CD14-positive monocyte (primary cell): ENCODE data around the gene ETFRF1. TPM values are rescaled to one million over a fixed set of nuclear protein-coding genes. Genes with fewer than 3 reads are reported as not detected.

Source experiments
- DNase-seq, 3 donors: peaks; one replicate each; pipeline ENCODE4 v3.0.0-alpha.2; 2011 to 2022
- H2AFZ ChIP-seq: 2 replicates; pipeline ENCODE4 v1.6.0; 2012; ENCODE audit warnings: mild to moderate bottlenecking, low read depth, low read length, inconsistent platforms; ENCODE audit not compliant: insufficient read depth, poor library complexity, severe bottlenecking
- H3K27ac ChIP-seq, 2 donors: 1 replicate in 1 of 2; 2 replicates in 1 of 2; pipeline ENCODE4 v1.5.1; 2012 to 2013; ENCODE audit warnings: low read length in 2 of 2, control low read depth in 1 of 2, inconsistent platforms in 1 of 2, low read depth in 1 of 2, mild to moderate bottlenecking in 1 of 2
- H3K27me3 ChIP-seq, 2 donors: one replicate each; pipeline versions ENCODE4 v1.6.0 to v1.6.1; 2011 to 2013; ENCODE audit warnings: low read length in 2 of 2; ENCODE audit not compliant: control insufficient read depth in 2 of 2, insufficient read depth in 2 of 2
- H3K36me3 ChIP-seq, 2 donors: replicated peaks in 1 of 2; 1 replicate in 1 of 2; 2 replicates in 1 of 2; pipeline versions ENCODE4 v1.5.1 to v1.6.1; 2012 to 2013; ENCODE audit warnings: low read length in 2 of 2, control low read depth in 1 of 2, inconsistent platforms in 1 of 2, mild to moderate bottlenecking in 1 of 2; ENCODE audit not compliant: insufficient read depth in 2 of 2, control insufficient read depth in 1 of 2
- H3K4me1 ChIP-seq, 2 donors: 1 replicate in 1 of 2; 2 replicates in 1 of 2; pipeline versions ENCODE4 v1.5.1 to v1.6.1; 2012 to 2013; ENCODE audit warnings: low read length in 2 of 2, control low read depth in 1 of 2, inconsistent platforms in 1 of 2, mild to moderate bottlenecking in 1 of 2, moderate library complexity in 1 of 2; ENCODE audit not compliant: insufficient read depth in 2 of 2, control insufficient read depth in 1 of 2
- H3K4me2 ChIP-seq: replicated peaks from 2 replicates; pipeline ENCODE3; 2012; ENCODE audit warnings: low read length, moderate library complexity, mild to moderate bottlenecking; ENCODE audit not compliant: poor library complexity, severe bottlenecking; ENCODE audit errors: extremely low read depth
- H3K4me3 ChIP-seq, 3 experiments: fragments of 200-600 bp in 1 of 3; sonication (generic) in 1 of 3; replicated peaks in 1 of 3; 1 replicate in 2 of 3; 2 replicates in 1 of 3; pipeline ENCODE4 v1.5.1; 2011 to 2013; ENCODE audit warnings: low read length in 3 of 3, mild to moderate bottlenecking in 3 of 3, control low read depth in 2 of 3, low read depth in 2 of 3, inconsistent platforms in 1 of 3, moderate library complexity in 1 of 3
- H3K79me2 ChIP-seq: 2 replicates; pipeline ENCODE4 v1.6.0; 2012; ENCODE audit warnings: mild to moderate bottlenecking, control low read depth, inconsistent platforms, low read length, moderate library complexity; ENCODE audit not compliant: insufficient read depth
- H3K9ac ChIP-seq: 2 replicates; pipeline ENCODE4 v1.6.0; 2017; ENCODE audit warnings: low read length, mild to moderate bottlenecking; ENCODE audit not compliant: insufficient read depth, poor library complexity, severe bottlenecking
- H3K9me3 ChIP-seq, 2 donors: replicated peaks in 1 of 2; 1 replicate in 1 of 2; 2 replicates in 1 of 2; pipeline versions ENCODE4 v1.5.1 to v1.6.1; 2012 to 2013; ENCODE audit warnings: low read length in 2 of 2, control low read depth in 1 of 2; ENCODE audit not compliant: control insufficient read depth in 1 of 2, insufficient read depth in 1 of 2
- H4K20me1 ChIP-seq: 2 replicates; pipeline ENCODE4 v1.6.0; 2012; ENCODE audit warnings: mild to moderate bottlenecking, low read length, control low read depth, moderate library complexity; ENCODE audit not compliant: insufficient read depth
- H3K27ac Mint-ChIP-seq, 7 donors: one replicate each; pipeline ENCODE4 v1.8.0; 2020; ENCODE audit warnings: mild to moderate bottlenecking in 7 of 7, mixed read lengths in 7 of 7, moderate library complexity in 6 of 7, inconsistent platforms in 2 of 7
- H3K27me3 Mint-ChIP-seq, 3 donors: one replicate each; pipeline ENCODE4 v1.8.0; 2021 to 2022; ENCODE audit warnings: low read depth in 3 of 3, mild to moderate bottlenecking in 3 of 3, mixed read lengths in 3 of 3, moderate library complexity in 3 of 3, inconsistent platforms in 1 of 3
- H3K36me3 Mint-ChIP-seq, 2 donors: one replicate each; pipeline ENCODE4 v1.8.0; 2020; ENCODE audit warnings: mixed read lengths in 2 of 2, inconsistent platforms in 1 of 2, mild to moderate bottlenecking in 1 of 2
- H3K4me1 Mint-ChIP-seq: one replicate; pipeline ENCODE4 v1.8.0; 2020; ENCODE audit warnings: mild to moderate bottlenecking, mixed read lengths
- H3K4me3 Mint-ChIP-seq, 2 donors: one replicate each; pipeline ENCODE4 v1.8.0; 2020; ENCODE audit warnings: mild to moderate bottlenecking in 2 of 2, mixed read lengths in 2 of 2, moderate library complexity in 1 of 2
- H3K9me3 Mint-ChIP-seq, 7 donors: one replicate each; pipeline ENCODE4 v1.8.0; 2020 to 2022; ENCODE audit warnings: mixed read lengths in 7 of 7, mild to moderate bottlenecking in 6 of 7, moderate library complexity in 6 of 7, inconsistent platforms in 2 of 7
- WGBS: methylation state at CpG from one replicate; pipeline ENCODE4 v1.1.5; 2013; ENCODE audit warnings: missing lambda C conversion rate; ENCODE audit not compliant: insufficient coverage; 5-methylcytosine and 5-hydroxymethylcytosine counted together
- intact Hi-C, 2 donors: fragments of 100-400 bp; cut with micrococcal nuclease; formaldehyde crosslinking; loops; one replicate each; pipeline versions ENCODE4 v1.15.0 to v1.15.1; 2023
- polyA plus RNA-seq, 3 donors: library from polyadenylated mRNA; depleted of rRNA in 1 of 3; unstranded in 2 of 3; stranded (reverse) in 1 of 3; fragments of 300-500 nt in 2 of 3; fragments of >200 nt in 1 of 3; fragmentation: Illumina TruSeq in 2 of 3; gene quantifications; 1 replicate in 2 of 3; 2 replicates in 1 of 3; pipeline ENCODE4 v1.2.3, GENCODE V29; 2012 to 2021
- TF ChIP-seq, protein P1 (sequence below): fragments of 200-600 bp; IDR thresholded peaks from one replicate; pipeline ENCODE4 v1.8.0; 2022; ENCODE audit warnings: antibody characterized with exemption, mild to moderate bottlenecking

Gene ETFRF1
- polyA plus RNA-seq, 3 donors, result 9.8 to 28.9 (median 16.0) TPM

DNA sequence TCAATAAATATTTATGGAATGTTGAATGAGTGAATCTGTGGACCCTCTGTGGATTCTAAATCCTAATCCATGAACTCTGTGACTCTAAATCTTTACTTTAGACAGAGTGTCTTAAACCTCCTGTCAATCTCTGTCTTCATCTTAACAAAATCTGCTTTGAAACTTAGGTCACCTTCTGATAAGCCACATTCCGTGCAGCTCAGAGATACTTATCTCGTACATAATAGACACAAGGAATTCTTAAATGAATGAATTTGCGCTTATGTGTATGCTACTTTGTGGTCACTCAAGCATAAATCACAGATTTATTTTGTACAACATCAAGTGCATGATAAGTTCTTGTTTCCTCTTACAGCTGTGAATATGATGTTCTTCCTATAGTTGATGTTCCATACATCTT lies 57.9 kb downstream of the ETFRF1 start:
- H3K27me3 Mint-ChIP-seq, result peaks cover 0 to 9% (median 2%) of the 10 kb centered on the region in 3 donors
- Histone ChIP-seq H3K36me3 (no peaks in the 10 kb centered on the region), H2AFZ (no peak overlapping the region), H3K79me2 (peaks cover 23% of the 10 kb centered on the region), H3K27ac (no peak overlapping the region), H3K9ac (no peak overlapping the region), H3K4me1 (peaks cover 13 to 22% of the 10 kb centered on the region in 2 donors), H3K27me3 (no peaks in the 10 kb centered on the region), H3K4me3 (no peak overlapping the region), H3K4me2 (no peak overlapping the region), H4K20me1 (peaks cover 8% of the 10 kb centered on the region), H3K9me3 (no peaks in the 10 kb centered on the region)
- TF ChIP-seq, protein P1, sequence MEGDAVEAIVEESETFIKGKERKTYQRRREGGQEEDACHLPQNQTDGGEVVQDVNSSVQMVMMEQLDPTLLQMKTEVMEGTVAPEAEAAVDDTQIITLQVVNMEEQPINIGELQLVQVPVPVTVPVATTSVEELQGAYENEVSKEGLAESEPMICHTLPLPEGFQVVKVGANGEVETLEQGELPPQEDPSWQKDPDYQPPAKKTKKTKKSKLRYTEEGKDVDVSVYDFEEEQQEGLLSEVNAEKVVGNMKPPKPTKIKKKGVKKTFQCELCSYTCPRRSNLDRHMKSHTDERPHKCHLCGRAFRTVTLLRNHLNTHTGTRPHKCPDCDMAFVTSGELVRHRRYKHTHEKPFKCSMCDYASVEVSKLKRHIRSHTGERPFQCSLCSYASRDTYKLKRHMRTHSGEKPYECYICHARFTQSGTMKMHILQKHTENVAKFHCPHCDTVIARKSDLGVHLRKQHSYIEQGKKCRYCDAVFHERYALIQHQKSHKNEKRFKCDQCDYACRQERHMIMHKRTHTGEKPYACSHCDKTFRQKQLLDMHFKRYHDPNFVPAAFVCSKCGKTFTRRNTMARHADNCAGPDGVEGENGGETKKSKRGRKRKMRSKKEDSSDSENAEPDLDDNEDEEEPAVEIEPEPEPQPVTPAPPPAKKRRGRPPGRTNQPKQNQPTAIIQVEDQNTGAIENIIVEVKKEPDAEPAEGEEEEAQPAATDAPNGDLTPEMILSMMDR, result no peak
- intact Hi-C loops, result loop anchor here in 1 of 2 donors (5.0 kb wide), 1 partner anchor 84 kb away; no protein-coding TSS in a partner anchor
- peaks cover 5 to 6% of the 10 kb centered on the region in 2 donors for H3K36me3 Mint-ChIP-seq
- no peaks in the 10 kb centered on the region for H3K9me3 Mint-ChIP-seq
- H3K4me3 Mint-ChIP-seq, result no peak overlapping the region
- H3K4me1 Mint-ChIP-seq, result peaks cover 23% of the 10 kb centered on the region
- no peak for DNase-seq
- H3K27ac Mint-ChIP-seq, result no peak overlapping the region
- 100% methylated on average over 1 of the region's 3 CpGs for WGBS

DNA sequence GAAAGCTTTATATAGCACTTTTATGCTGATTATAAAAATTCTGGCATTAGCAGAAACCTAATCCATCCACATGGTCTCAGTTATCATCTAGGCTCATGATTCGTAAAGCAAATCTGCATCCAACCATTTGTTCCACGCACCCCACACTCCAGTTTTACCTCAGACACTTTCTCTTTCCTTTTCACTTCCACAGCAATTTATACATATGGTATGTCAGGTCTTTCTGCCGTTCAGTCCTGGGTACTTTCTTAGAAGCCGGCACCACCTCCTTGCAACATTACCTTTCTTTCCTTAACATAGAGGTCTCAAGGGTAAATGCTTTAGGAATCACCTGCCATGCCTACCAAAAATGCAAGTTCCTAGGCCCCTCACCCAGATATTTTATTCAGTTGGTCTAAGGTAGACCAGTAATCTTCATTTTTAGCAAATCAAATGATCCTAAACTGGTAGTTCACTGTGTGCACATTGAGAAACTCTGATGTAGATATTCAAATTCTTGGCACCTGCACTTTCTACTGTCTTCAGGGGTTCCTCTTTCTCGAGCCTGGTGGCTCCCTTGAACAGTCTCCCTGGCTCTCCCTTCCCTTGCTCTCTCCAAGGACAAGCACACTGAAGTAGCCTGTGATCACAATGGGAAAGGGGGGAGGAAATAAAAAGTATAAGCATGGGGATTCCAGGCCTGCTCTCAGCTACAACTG lies 58.5 kb downstream of the ETFRF1 start:
- no peak overlapping the region for H3K4me3 Mint-ChIP-seq
- DNase-seq, result no peak
- Histone ChIP-seq H3K4me2 (no peak overlapping the region), H3K36me3 (no peaks in the 10 kb centered on the region), H3K9ac (no peak overlapping the region), H4K20me1 (peaks cover 4% of the 10 kb centered on the region), H3K27me3 (no peaks in the 10 kb centered on the region), H3K79me2 (peaks cover 17% of the 10 kb centered on the region), H2AFZ (no peak overlapping the region), H3K4me3 (no peak overlapping the region), H3K27ac (no peak overlapping the region), H3K9me3 (no peaks in the 10 kb centered on the region), H3K4me1 (peaks cover 13 to 22% of the 10 kb centered on the region in 2 donors)
- H3K9me3 Mint-ChIP-seq, result no peaks in the 10 kb centered on the region
- intact Hi-C loops, result loop anchor here in 1 of 2 donors (5.0 kb wide), 1 partner anchor 84 kb away; no protein-coding TSS in a partner anchor
- peaks cover 21% of the 10 kb centered on the region for H3K4me1 Mint-ChIP-seq
- 81% methylated on average over 3 of the region's 5 CpGs for WGBS
- peak overlapping the region in 1 of 7 donors; percentile 5 for H3K27ac Mint-ChIP-seq
- H3K27me3 Mint-ChIP-seq, result peaks cover 0 to 9% (median 2%) of the 10 kb centered on the region in 3 donors
- TF ChIP-seq, protein P1, result no peak
- peaks cover under 1% of the 10 kb centered on the region in 2 donors for H3K36me3 Mint-ChIP-seq
